RPMI7951 (cell line): Measurements from ENCODE around the gene PGC. TPM values are rescaled to one million over a fixed set of nuclear protein-coding genes. Genes with fewer than 3 reads are reported as not detected.

Experiments used
- DNase-seq: peaks from one replicate; pipeline ENCODE4 v3.0.0-alpha.2; 2012; ENCODE audit warnings: low read depth
- total RNA-seq: library from RNA; depleted of rRNA; stranded (reverse); fragments of >200 nt; shearing (Covaris generic); gene quantifications from 2 replicates; pipeline ENCODE4 v1.2.3, GENCODE V29; 2014; rRNA removed

The PGC gene
- total RNA-seq, 1 experiment from 2014 or later = not detected

GRCh38 chr6:41697861-41698781 is 49.1 kb downstream of the PGC start:
- DNase-seq = peak; percentile 97

- DNase-seq = no peak
Measured at GRCh38 chr6:41696788-41697187, 50.4 kb downstream of the PGC start.

GRCh38 chr6:41695825-41696224 is 51.4 kb downstream of the PGC start:
- no peak for DNase-seq

- DNase-seq = no peak
Measured at GRCh38 chr6:41694815-41695526, 52.2 kb downstream of the PGC start.

GRCh38 chr6:41693281-41694240 is 53.6 kb downstream of the PGC start:
- no peak for DNase-seq

GRCh38 chr6:41692730-41693129 is 54.5 kb downstream of the PGC start:
- DNase-seq = no peak

GRCh38 chr6:41692080-41692675 is 55.0 kb downstream of the PGC start:
- DNase-seq = no peak

- no peak for DNase-seq
Measured at GRCh38 chr6:41691426-41692079, 55.6 kb downstream of the PGC start.

- no peak for DNase-seq
Measured at GRCh38 chr6:41690541-41691330, 56.5 kb downstream of the PGC start.

GRCh38 chr6:41689171-41690008 is 57.8 kb downstream of the PGC start:
- DNase-seq = peak; percentile 40

- no peak for DNase-seq
Measured at GRCh38 chr6:41688256-41688965, 58.8 kb downstream of the PGC start.

GRCh38 chr6:41687501-41688175 is 59.6 kb downstream of the PGC start:
- no peak for DNase-seq

Other genes starting within 250 kb of the PGC start
- 3.1 and 4.7 TPM in 2 replicates for gene FOXP4, start 201.0 kb downstream of the PGC start, total RNA-seq
- gene MDFI, start 108.9 kb downstream of the PGC start, total RNA-seq = 2.6 and 5.0 TPM in 2 replicates
- gene TFEB, start 11.8 kb downstream of the PGC start, total RNA-seq = 11.7 and 11.8 TPM in 2 replicates
- gene FRS3, start 32.5 kb upstream of the PGC start, total RNA-seq = 1.2 and 2.3 TPM in 2 replicates
- 0.12 and 0.88 TPM in 2 replicates for gene PRICKLE4, start 33.4 kb upstream of the PGC start, total RNA-seq
- 228 and 261 TPM in 2 replicates for gene TOMM6, start 40.3 kb upstream of the PGC start, total RNA-seq
- gene USP49, start 148.0 kb upstream of the PGC start, total RNA-seq = 0.60 and 1.3 TPM in 2 replicates
- 22.7 and 24.2 TPM in 2 replicates for gene MED20, start 173.7 kb upstream of the PGC start, total RNA-seq
- gene BYSL, start 174.1 kb upstream of the PGC start, total RNA-seq = 17.6 and 22.3 TPM in 2 replicates
- 36.5 and 47.7 TPM in 2 replicates for gene CCND3, start 194.4 kb upstream of the PGC start, total RNA-seq